ENCODE results near the gene SORBS1. TPM values are rescaled to one million over a fixed set of nuclear protein-coding genes. Genes with fewer than 3 reads are reported as not detected.

SORBS1 gene
- total and polyA plus RNA-seq, 9 of the 15 experiments (the other 6 are each of a cell fraction or from before 2014, with no cell fraction given): 2.0 to 13.3 (median 6.5) TPM

DNA sequence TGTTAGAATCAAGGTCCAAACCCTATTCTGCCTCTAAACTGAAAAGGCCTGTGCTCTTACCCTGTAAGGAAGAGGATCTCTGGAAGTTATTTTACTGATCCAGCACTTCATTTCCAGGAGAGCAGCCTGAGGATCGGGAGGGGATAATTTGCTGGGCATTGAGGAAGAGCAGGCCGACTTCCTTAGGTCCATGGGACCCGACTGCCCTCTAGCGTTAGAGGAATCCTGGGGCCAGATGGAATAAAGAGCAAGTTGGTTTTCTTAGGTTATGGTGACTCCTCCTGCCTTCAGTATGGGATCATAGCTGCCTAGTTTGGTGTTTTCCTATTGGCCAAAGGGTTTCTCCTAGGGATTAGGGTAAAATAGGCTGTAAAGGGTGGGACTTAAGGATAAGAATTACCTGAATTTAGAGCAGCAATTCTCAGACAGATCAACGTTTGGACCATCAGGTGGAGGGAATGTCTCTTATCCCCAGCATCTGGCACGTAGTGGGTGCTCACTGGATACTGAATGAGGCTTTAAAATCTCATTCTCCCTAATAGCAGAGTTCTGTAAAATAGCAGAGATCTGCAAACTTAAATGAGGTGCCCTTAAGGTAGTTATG is 40.0 kb upstream of the SORBS1 start (continued):
- TF ChIP-seq CEBPZ (IDR thresholded peaks at IDR 0.05; ENCODE audit: borderline replicate concordance, low read depth, low read length) (no peak), TRIM28 (IDR thresholded peaks at IDR 0.05) (no peak), ZNF584 (CRISPR knock-in tag; IDR thresholded peaks at IDR 0.05; ENCODE audit: low read depth) (no peak), PML (IDR thresholded peaks at IDR 0.05; ENCODE audit: low read length) (no peak), STAT5A (IDR thresholded peaks at IDR 0.05; ENCODE audit: borderline replicate concordance, low read length) (no peak), SMARCE1 (IDR thresholded peaks at IDR 0.05) (no peak), BACH1 (tag; IDR thresholded peaks at IDR 0.05) (no peak), ZFPM2 (CRISPR knock-in tag; IDR thresholded peaks at IDR 0.05) (no peak), RBM22 (IDR thresholded peaks at IDR 0.05; ENCODE audit: low read depth, low read length, poor library complexity, severe bottlenecking) (no peak), DEAF1 (CRISPR knock-in tag; IDR thresholded peaks at IDR 0.05) (peak; percentile 92), NRF1 (conservative IDR thresholded peaks at IDR 0.05 in 1 of 2, IDR thresholded peaks at IDR 0.05 in 1 of 2) (no peak), ZFP91 (CRISPR knock-in tag; IDR thresholded peaks at IDR 0.05) (no peak), HCFC1 (IDR thresholded peaks at IDR 0.05; ENCODE audit: low read depth, low read length) (no peak)
- TF ChIP-seq, protein P1, sequence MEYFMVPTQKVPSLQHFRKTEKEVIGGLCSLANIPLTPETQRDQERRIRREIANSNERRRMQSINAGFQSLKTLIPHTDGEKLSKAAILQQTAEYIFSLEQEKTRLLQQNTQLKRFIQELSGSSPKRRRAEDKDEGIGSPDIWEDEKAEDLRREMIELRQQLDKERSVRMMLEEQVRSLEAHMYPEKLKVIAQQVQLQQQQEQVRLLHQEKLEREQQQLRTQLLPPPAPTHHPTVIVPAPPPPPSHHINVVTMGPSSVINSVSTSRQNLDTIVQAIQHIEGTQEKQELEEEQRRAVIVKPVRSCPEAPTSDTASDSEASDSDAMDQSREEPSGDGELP (CRISPR knock-in tag; IDR thresholded peaks at IDR 0.05; ENCODE audit: borderline replicate concordance): no peak
- TF ChIP-seq, protein P2, sequence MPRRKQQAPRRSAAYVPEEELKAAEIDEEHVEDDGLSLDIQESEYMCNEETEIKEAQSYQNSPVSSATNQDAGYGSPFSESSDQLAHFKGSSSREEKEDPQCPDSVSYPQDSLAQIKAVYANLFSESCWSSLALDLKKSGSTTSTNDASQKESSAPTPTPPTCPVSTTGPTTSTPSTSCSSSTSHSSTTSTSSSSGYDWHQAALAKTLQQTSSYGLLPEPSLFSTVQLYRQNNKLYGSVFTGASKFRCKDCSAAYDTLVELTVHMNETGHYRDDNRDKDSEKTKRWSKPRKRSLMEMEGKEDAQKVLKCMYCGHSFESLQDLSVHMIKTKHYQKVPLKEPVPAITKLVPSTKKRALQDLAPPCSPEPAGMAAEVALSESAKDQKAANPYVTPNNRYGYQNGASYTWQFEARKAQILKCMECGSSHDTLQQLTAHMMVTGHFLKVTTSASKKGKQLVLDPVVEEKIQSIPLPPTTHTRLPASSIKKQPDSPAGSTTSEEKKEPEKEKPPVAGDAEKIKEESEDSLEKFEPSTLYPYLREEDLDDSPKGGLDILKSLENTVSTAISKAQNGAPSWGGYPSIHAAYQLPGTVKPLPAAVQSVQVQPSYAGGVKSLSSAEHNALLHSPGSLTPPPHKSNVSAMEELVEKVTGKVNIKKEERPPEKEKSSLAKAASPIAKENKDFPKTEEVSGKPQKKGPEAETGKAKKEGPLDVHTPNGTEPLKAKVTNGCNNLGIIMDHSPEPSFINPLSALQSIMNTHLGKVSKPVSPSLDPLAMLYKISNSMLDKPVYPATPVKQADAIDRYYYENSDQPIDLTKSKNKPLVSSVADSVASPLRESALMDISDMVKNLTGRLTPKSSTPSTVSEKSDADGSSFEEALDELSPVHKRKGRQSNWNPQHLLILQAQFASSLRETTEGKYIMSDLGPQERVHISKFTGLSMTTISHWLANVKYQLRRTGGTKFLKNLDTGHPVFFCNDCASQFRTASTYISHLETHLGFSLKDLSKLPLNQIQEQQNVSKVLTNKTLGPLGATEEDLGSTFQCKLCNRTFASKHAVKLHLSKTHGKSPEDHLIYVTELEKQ (CRISPR knock-in tag; IDR thresholded peaks at IDR 0.05): no peak
